Measurements from ENCODE around the gene PSME2.

DNA sequence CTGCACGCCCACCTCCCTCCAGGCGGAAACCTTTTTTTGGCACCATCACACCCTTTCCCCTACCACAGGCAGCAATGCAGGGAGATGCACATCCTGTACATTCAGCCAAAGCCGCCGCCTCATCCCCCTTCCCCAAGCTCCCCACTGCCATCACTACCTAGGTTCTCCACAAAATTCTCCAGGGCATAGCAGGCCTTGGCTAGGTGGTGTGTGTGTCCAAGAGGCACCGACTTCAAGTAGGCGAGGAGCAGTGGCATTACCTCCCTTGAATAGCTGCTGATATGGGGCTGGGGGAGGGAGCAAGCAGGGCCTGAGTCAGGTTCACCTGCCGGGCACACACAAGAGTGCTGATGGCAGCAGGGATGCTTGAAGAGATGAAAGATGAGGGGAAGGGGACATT lies 38.6 kb upstream of the PSME2 start:
- TF ChIP-seq SMARCA4 (IDR thresholded peaks at IDR 0.05) (no peak), ZNF175 (CRISPR knock-in tag; IDR thresholded peaks at IDR 0.05; ENCODE audit: low read depth) (no peak), SNRNP70 (optimal IDR thresholded peaks at IDR 0.05; ENCODE audit: low read depth, low read length) (no peak)

Data from K562 (cell line).